Femur (tissue), 1 donor: ENCODE results near the gene SFXN3.

Experiments
- DNase-seq: peaks from one replicate; pipeline ENCODE4 v3.0.0-alpha.2; 2017

Gene SFXN3

DNA sequence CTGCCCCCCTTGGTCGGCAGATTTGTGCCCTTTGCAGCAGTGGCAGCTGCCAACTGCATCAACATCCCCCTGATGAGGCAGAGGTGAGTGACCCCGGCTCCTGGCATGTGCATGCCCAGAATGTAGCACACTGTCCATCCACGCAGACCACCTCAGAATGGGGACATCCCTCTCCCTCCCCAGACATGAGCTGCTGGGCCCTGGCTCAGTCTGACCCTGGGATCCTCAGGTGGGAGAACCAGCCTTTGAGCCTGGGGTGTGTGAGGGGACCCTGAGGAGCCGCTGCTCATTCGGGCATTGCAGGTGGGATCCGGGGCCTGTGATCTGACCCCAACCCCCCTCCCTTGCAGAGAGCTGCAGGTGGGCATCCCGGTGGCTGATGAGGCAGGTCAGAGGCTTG is 5.7 kb downstream of the SFXN3 start:
- DNase-seq = no peak

DNA sequence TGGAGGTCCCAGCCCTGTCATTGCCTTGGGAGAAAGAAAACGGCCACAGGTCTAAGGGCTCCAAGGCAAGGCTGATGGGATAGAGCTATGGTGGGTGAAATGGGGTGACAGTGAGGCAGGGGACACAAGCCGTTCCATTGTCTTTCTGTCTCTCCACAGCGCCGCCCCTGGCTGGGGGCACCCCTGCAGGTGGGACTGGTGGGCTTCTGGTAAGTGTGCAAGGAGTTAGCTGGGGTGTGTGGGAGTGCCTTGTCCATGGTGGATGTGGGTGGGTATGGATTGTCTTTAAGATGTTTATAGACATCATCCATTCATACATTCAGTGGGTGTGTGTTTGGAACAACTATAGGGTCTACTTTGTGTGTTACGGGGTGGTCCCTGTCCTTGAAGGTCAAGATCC is 7.5 kb downstream of the SFXN3 start:
- no peak for DNase-seq

DNA sequence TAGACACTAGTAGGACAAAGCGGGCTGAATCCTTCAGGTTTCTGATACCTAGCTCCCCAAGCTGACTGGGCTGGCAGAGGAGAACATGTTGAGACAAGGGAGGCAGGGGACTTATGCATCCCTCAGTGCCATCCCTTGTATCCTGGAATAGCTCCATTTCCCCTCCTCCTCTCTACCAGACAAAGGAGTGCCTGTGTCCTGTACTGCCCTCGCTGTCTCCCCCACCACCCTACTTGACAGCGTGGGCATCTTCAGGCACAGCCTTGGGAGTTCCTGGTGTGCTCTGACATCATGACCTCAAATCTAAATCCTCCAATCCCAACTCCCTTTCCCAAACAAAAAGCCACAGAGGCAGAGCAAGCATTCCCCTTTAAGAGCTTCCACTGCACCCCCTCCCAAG is 9.0 kb downstream of the SFXN3 start:
- DNase-seq = no peak

GRCh38 chr10:101040851-101041250 is 9.8 kb downstream of the SFXN3 start:
- no peak for DNase-seq

DNA sequence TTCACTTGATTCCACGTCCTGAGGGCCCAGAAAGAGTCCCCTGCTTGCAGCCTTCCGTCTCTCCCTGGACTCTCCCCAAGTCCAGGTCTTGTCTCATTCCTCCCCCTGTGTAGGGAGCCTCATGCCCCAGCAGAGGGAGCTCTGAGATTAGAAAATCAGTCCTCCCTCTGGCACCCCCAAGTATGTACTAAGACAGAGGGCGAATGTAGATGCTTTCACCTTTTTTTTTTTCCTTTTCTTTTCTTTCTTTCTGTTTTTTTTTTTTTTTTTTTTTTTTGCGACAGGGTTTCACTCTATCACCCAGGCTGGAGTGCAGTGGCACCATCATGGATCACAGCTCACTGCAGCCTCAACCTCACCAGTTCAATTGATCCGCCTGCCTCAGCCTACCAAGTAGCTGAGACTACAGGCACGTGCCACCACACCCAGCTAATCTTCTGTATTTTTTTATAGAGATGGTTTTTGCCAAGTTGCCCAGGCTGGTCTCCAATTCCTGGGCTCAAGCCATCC is 10.3 kb downstream of the SFXN3 start:
- peak; percentile 89 for DNase-seq

DNA sequence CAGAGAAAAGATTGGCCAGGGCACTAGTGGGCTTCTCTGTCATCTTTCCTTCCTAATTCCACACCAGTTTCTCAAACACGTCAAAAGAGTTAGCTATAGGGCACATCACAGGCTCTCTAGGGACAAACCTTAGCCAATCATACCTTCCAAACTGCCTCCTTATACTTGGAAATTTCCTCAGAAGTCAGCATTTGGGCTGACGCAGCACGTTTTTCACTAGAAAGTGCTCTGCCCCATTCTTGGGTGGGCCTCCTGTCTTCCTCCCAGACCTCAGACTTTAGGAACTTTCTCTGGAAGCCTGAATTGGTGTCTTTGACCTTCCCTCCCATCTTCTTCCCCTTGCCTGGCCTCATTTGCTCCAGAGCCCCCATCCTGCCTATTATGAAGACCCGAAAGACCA is 11.1 kb downstream of the SFXN3 start:
- no peak for DNase-seq

DNA sequence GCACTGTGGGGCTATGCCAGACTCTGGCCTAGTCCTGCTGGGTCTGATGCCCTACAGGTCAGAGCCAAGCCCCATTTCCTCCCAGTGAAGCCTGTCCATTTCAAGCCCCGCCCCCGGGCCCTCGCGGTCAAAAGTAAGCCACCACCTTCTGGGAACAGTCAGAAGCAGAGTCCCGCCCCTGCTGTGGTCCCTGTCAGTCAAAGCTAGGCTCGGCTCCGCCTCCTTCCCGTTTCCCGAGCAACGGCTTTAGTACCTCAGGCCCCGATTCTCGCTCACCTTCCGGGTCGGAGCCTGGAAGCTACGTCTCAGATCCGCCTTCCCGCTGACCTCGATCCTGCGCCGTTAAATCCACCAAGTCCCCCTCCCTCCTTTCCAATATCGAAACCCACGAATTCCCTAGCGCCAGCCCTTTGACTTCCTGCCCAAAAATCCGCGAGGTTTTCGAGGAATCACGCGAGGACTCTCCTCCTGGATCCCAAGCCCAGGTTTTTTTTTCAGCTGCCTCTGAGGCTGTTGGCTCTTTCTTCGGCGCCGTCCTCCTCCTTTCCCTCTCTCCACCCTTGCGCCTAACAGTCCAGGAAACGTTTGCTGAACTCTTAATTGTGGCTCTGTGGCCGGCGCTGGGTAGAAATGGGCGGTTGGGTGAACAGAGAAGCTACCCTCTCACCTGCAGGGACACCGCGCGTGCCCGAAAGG is 11.8 kb downstream of the SFXN3 start:
- peak; percentile 96 for DNase-seq

DNA sequence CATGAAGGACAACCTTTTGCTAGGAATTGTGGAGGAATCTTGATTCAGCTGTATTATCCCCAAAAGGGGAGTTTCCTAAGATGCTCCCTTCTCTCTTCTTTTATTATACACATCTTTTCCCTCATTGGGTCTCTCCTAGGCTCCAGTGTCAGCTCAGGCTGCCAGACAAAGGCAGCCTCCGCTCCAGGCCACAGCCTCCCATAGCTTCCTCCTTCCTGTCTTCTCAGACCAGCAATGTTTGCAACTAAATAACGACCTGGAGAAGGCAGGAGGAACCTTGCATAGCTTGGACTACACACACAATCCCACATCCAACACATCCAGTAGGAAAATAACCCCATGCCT is 12.3 kb downstream of the SFXN3 start:
- DNase-seq = no peak

GRCh38 chr10:101044117-101044516 is 13.1 kb downstream of the SFXN3 start:
- DNase-seq = no peak

DNA sequence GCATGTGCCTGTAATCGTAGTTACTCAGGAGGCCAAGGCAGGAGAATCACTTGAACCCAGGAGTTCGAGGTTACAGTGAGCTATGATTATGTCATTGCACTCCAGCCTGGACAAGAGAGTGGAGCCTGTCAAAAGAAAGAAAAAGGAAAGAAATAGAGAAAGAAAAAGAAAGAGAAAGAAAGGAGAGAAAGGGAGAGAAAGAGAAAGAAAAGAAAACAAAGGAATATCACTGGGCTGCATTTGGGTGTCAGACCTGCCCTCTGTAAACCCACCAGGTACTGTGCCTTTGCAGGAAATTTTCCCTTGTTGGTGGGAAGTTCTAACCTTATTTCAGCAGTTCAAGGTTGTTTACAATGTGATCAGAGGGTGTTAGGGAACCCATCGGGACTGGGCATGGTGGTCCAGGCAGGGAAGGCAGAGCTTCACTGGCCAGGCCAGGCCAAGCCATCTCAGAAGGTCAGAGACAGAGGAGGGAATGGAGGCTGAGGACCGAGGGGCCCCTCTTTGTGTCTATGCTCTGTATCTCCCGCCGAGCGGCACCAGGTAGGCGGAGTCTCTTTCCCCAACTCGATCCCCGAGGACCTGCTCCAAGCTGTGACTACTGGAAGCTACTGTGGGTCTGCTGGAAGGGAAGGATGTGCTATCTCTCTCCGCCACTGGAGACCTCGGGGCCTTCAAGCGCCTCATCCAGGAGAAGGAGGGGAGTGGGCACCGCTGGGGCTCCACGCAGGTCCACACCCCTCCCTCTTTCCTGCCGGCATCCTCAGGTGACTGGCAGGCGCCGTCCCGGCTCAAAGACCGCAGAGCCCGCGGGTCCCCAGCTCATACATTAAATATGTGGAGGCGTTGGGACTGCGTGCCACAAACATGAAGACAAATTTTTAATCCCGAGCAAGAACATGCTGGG is 15.6 kb downstream of the SFXN3 start:
- DNase-seq = no peak

DNA sequence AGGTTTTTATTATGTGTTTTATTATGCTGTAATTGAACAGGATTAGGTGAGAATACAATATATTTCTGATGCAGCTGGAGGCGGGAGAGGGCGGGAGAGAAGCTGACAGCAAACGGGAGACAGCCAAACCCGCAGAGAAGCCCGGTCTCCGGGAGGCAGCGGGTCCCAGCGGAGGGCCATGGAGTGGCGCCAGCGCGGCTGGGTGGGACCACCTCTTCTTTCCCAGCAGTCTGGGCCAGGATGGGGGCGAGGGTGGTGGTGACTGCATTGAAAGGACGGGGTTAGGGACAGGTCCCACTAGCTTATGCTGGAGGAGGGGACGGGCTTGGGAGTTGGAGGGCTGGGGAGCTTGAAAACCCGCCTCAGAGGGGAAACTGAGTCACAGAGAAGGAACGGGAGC is 16.2 kb downstream of the SFXN3 start:
- no peak for DNase-seq

- DNase-seq = no peak
Observed at GRCh38 chr10:101047961-101048892, 17.2 kb downstream of the SFXN3 start.

GRCh38 chr10:101050208-101051069 is 19.4 kb downstream of the SFXN3 start:
- peak; percentile 64 for DNase-seq

GRCh38 chr10:101052285-101052684 is 21.3 kb downstream of the SFXN3 start:
- no peak for DNase-seq

DNA sequence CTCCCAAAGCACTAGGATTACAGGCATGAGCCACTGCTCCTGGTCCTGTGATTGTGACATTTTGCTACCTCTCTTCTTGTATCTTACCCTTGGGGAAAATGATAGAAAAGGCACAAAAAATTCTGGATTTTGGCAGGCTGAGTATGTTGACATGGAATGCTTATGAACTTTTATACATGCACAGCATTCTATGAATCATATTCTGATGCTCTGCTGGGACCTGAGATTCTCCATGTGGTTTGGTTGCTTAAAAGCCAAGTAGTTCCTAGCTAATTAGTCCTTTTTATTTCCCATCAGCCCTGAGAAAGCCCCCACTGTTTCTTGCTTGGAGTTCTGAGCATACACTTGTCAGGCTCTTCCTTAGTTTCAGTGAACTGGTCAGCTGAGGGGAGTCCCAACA is 22.5 kb downstream of the SFXN3 start:
- DNase-seq = no peak

DNA sequence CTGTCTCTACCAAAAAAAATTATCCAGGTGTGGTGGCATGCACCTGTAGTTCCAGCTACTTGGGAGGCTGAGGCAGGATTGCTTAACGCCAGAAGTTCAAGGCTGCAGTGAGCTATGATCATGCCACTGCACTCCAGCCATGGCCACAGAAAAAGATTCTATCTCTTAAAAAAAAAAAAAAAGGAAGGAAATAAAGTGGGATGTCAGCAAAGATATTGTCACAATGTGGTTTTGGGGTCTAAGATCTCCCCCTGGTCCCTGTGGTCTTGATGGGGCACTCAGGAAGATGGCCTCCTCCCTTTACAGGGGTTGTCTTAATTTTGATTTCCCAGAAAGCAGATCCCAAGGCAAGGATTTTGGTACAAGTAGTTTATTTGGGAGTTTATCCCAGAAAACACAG is 23.3 kb downstream of the SFXN3 start:
- no peak for DNase-seq

DNA sequence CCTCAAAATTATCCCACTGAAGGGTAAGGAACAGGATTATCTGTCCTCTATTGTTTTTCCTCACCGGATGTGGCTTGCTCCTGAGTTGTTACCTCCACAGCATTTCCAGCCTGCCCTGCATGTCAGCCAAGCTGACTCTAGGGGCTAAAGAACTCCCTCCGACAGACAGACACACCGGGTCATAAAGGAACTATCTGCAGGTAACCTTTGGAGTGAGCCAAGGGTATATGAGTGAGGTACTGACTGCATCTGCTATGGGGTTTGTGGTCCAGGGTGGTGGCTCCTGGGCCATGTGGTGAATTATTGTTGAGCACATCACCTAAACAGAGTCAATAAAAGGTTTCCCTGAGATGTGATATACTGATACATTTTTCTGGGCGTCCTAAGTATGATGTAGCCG is 23.8 kb downstream of the SFXN3 start:
- no peak for DNase-seq

- no peak for DNase-seq
Observed at GRCh38 chr10:101055411-101055810, 24.4 kb downstream of the SFXN3 start.

GRCh38 chr10:101056365-101057151 is 25.5 kb downstream of the SFXN3 start:
- no peak for DNase-seq

- peak; percentile 95 for DNase-seq
Observed at GRCh38 chr10:101060036-101060950, 29.3 kb downstream of the SFXN3 start.
